Urothelium cell line (cell line): ENCODE data around the gene COLQ.
"Not testable (repeated sequence)": the region's sequence is repeated elsewhere in the genome, so short reads cannot be mapped to it uniquely, and the experiment has no call there.

Experiments used
- DNase-seq: peaks from one replicate; pipeline ENCODE4 v3.0.0; 2011; ENCODE audit warnings: low spot score, mixed read lengths
- FAIRE-seq: peaks from 2 replicates; lab custom pipeline; 2011; peaks lifted over from hg19 to GRCh38; lab: Jason Lieb, UNC

The COLQ gene

GRCh38 chr3:15431256-15431837 is 90.2 kb downstream of the COLQ start:
- DNase-seq: no peak
- FAIRE-seq: no peak

GRCh38 chr3:15430624-15431023 is 90.9 kb downstream of the COLQ start:
- FAIRE-seq (no peak), DNase-seq (no peak)

GRCh38 chr3:15429080-15429479 is 92.4 kb downstream of the COLQ start:
- no peak for DNase-seq
- FAIRE-seq: no peak

- DNase-seq: no peak
- no peak for FAIRE-seq
Measured at GRCh38 chr3:15428539-15428938, 93.0 kb downstream of the COLQ start.

GRCh38 chr3:15427981-15428380 is 93.5 kb downstream of the COLQ start:
- DNase-seq: peak; percentile 13
- FAIRE-seq: no peak

GRCh38 chr3:15427182-15427880 is 94.2 kb downstream of the COLQ start, which contains the start of the genes EAF1 and METTL6:
TSS of gene EAF1 (plus strand) at chr3:15427598. CDS start at chr3:15427780, 182 bp downstream.
TSS of gene METTL6 (minus strand) at chr3:15427544. CDS start at chr3:15426511, 1,033 bp downstream.
- peak; percentile 93 for DNase-seq
- no peak for FAIRE-seq

- FAIRE-seq (no peak), DNase-seq (no peak)
Measured at GRCh38 chr3:15426579-15427118, 94.9 kb downstream of the COLQ start.

- no peak for FAIRE-seq
- DNase-seq: no peak
Measured at GRCh38 chr3:15420871-15421270, 100.6 kb downstream of the COLQ start.

GRCh38 chr3:15410966-15411365 is 110.5 kb downstream of the COLQ start:
- not testable (repeated sequence) for FAIRE-seq, DNase-seq

GRCh38 chr3:15409774-15410173 is 111.7 kb downstream of the COLQ start:
- no peak for FAIRE-seq

GRCh38 chr3:15409239-15409638 is 112.3 kb downstream of the COLQ start:
- FAIRE-seq: no peak

More at GRCh38 chr3:15409774-15410173, 111.7 kb downstream of the COLQ start:
- DNase-seq: no peak

GRCh38 chr3:15405448-15406050 is 116.0 kb downstream of the COLQ start:
- FAIRE-seq (no peak), DNase-seq (peak; percentile 43)

More at GRCh38 chr3:15409239-15409638, 112.3 kb downstream of the COLQ start:
- no peak for DNase-seq

GRCh38 chr3:15404767-15405166 is 116.7 kb downstream of the COLQ start:
- FAIRE-seq (no peak), DNase-seq (no peak)

- DNase-seq: no peak
- FAIRE-seq: no peak
Measured at GRCh38 chr3:15403965-15404364, 117.5 kb downstream of the COLQ start.

- no peak for FAIRE-seq
- no peak for DNase-seq
Measured at GRCh38 chr3:15403495-15403894, 118.0 kb downstream of the COLQ start.

- DNase-seq (no peak), FAIRE-seq (no peak)
Measured at GRCh38 chr3:15401936-15402335, 119.6 kb downstream of the COLQ start.
